Measurements from ENCODE around the gene TUT1.

Gene TUT1

GRCh38 chr11:62612366-62613290, 21.3 kb upstream of the TUT1 start, which contains the start of the genes EML3 and ROM1:
EML3 (minus strand) TSS chr11:62612775; CDS start chr11:62612457, 318 bp downstream.
ROM1 (plus strand) TSS chr11:62613257; CDS start chr11:62613282, 25 bp downstream.
- Histone ChIP-seq H3K79me1 (ENCODE audit: low read length) (no peaks in the 10 kb centered on the region), H3K27me3 (ENCODE audit: insufficient read depth, low read length, poor library complexity) (no peaks in the 10 kb centered on the region), H3K9ac (ENCODE audit: low read length) (peak within 1 kb of the TSS; percentile 95), H3K56ac (ENCODE audit: low read length) (peak within 1 kb of the TSS; percentile 98), H3K4me3 (ENCODE audit: low read length) (peak within 1 kb of the TSS; percentile 82), H3K4me2 (ENCODE audit: low read length) (peak within 1 kb of the TSS; percentile 100), H3K4ac (ENCODE audit: low read depth, low read length) (peak within 1 kb of the TSS; percentile 41), H4K5ac (ENCODE audit: low read length) (no peak within 1 kb of the TSS), H3K36me3 (ENCODE audit: control insufficient read depth, insufficient read depth, low read length) (no peaks in the 10 kb centered on the region), H3K4me1 (ENCODE audit: control insufficient read depth, low read depth, low read length) (peaks cover 6% of the 10 kb centered on the region), H2BK5ac (ENCODE audit: low read length) (no peak within 1 kb of the TSS), H3K79me2 (ENCODE audit: control insufficient read depth, insufficient read depth, low read length) (no peaks in the 10 kb centered on the region), H3K27ac (ENCODE audit: low read depth, low read length) (peak within 1 kb of the TSS; percentile 38), H2BK120ac (ENCODE audit: low read depth, low read length) (peak within 1 kb of the TSS; percentile 5), H3K18ac (ENCODE audit: low read length) (peak within 1 kb of the TSS; percentile 55), H3K23ac (ENCODE audit: low read length) (peak within 1 kb of the TSS; percentile 98), H2AK5ac (ENCODE audit: low read length) (no peak within 1 kb of the TSS), H2BK15ac (replicated peaks; ENCODE audit: low read depth) (no peak within 1 kb of the TSS), H4K8ac (ENCODE audit: low read depth, low read length) (no peak within 1 kb of the TSS)
- no CpG with 5 or more reads among the region's 91 CpGs for WGBS (ENCODE audit: extremely low coverage, insufficient coverage, low lambda C conversion rate)
- peak; percentile 97 for DNase-seq

- Histone ChIP-seq H2BK15ac (replicated peaks; ENCODE audit: low read depth) (no peak overlapping the region), H3K79me1 (ENCODE audit: low read length) (no peaks in the 10 kb centered on the region), H4K8ac (ENCODE audit: low read depth, low read length) (no peak overlapping the region), H3K4me1 (ENCODE audit: control insufficient read depth, low read depth, low read length) (peaks cover 6% of the 10 kb centered on the region), H3K4me2 (ENCODE audit: low read length) (peak overlapping the region; percentile 100), H3K79me2 (ENCODE audit: control insufficient read depth, insufficient read depth, low read length) (no peaks in the 10 kb centered on the region), H2AK5ac (ENCODE audit: low read length) (no peak overlapping the region), H3K4ac (ENCODE audit: low read depth, low read length) (peak overlapping the region; percentile 41), H3K18ac (ENCODE audit: low read length) (peak overlapping the region; percentile 55), H3K9ac (ENCODE audit: low read length) (peak overlapping the region; percentile 95), H3K36me3 (ENCODE audit: control insufficient read depth, insufficient read depth, low read length) (no peaks in the 10 kb centered on the region), H3K27ac (ENCODE audit: low read depth, low read length) (peak overlapping the region; percentile 38), H3K56ac (ENCODE audit: low read length) (peak overlapping the region; percentile 98), H4K5ac (ENCODE audit: low read length) (no peak overlapping the region), H3K4me3 (ENCODE audit: low read length) (peak overlapping the region; percentile 82), H3K27me3 (ENCODE audit: insufficient read depth, low read length, poor library complexity) (no peaks in the 10 kb centered on the region), H2BK5ac (ENCODE audit: low read length) (no peak overlapping the region), H2BK120ac (ENCODE audit: low read depth, low read length) (peak overlapping the region; percentile 5), H3K23ac (ENCODE audit: low read length) (peak overlapping the region; percentile 98)
- no CpG with 5 or more reads among the region's 34 CpGs for WGBS (ENCODE audit: extremely low coverage, insufficient coverage, low lambda C conversion rate)
- DNase-seq, result peak; percentile 59
These were observed 20.5 kb upstream of the TUT1 start for GRCh38 chr11:62611705-62612365.

- peak overlapping the region; percentile 95 for H3K9ac ChIP-seq (ENCODE audit: low read length)
- no peak overlapping the region for H2AK5ac ChIP-seq (ENCODE audit: low read length)
- no peak overlapping the region for H4K8ac ChIP-seq (ENCODE audit: low read depth, low read length)
- H4K5ac ChIP-seq (ENCODE audit: low read length), result no peak overlapping the region
- no peak overlapping the region for H2BK120ac ChIP-seq (ENCODE audit: low read depth, low read length)
- peak overlapping the region; percentile 66 for H3K23ac ChIP-seq (ENCODE audit: low read length)
- H3K18ac ChIP-seq (ENCODE audit: low read length), result no peak overlapping the region
- H3K4ac ChIP-seq (ENCODE audit: low read depth, low read length), result no peak overlapping the region
- H3K4me1 ChIP-seq (ENCODE audit: control insufficient read depth, low read depth, low read length), result peaks cover 6% of the 10 kb centered on the region
- peak overlapping the region; percentile 100 for H3K4me2 ChIP-seq (ENCODE audit: low read length)
- no peaks in the 10 kb centered on the region for H3K79me1 ChIP-seq (ENCODE audit: low read length)
- H3K4me3 ChIP-seq (ENCODE audit: low read length), result peak overlapping the region; percentile 82
- no CpG with 5 or more reads among the region's 28 CpGs for WGBS (ENCODE audit: extremely low coverage, insufficient coverage, low lambda C conversion rate)
- no peak for DNase-seq
- H3K36me3 ChIP-seq (ENCODE audit: control insufficient read depth, insufficient read depth, low read length), result no peaks in the 10 kb centered on the region
- H3K56ac ChIP-seq (ENCODE audit: low read length), result peak overlapping the region; percentile 98
- no peaks in the 10 kb centered on the region for H3K79me2 ChIP-seq (ENCODE audit: control insufficient read depth, insufficient read depth, low read length)
- no peaks in the 10 kb centered on the region for H3K27me3 ChIP-seq (ENCODE audit: insufficient read depth, low read length, poor library complexity)
- H3K27ac ChIP-seq (ENCODE audit: low read depth, low read length), result no peak overlapping the region
- no peak overlapping the region for H2BK5ac ChIP-seq (ENCODE audit: low read length)
- no peak overlapping the region for H2BK15ac ChIP-seq (replicated peaks; ENCODE audit: low read depth)
These were observed 19.7 kb upstream of the TUT1 start for GRCh38 chr11:62610814-62611704.

GRCh38 chr11:62610403-62610802, 19.1 kb upstream of the TUT1 start:
- Histone ChIP-seq H3K27me3 (ENCODE audit: insufficient read depth, low read length, poor library complexity) (no peaks in the 10 kb centered on the region), H3K36me3 (ENCODE audit: control insufficient read depth, insufficient read depth, low read length) (no peaks in the 10 kb centered on the region), H3K4me2 (ENCODE audit: low read length) (no peak overlapping the region), H3K4ac (ENCODE audit: low read depth, low read length) (no peak overlapping the region), H4K8ac (ENCODE audit: low read depth, low read length) (no peak overlapping the region), H3K23ac (ENCODE audit: low read length) (no peak overlapping the region), H2BK5ac (ENCODE audit: low read length) (no peak overlapping the region), H3K79me1 (ENCODE audit: low read length) (no peaks in the 10 kb centered on the region), H2BK120ac (ENCODE audit: low read depth, low read length) (no peak overlapping the region), H3K27ac (ENCODE audit: low read depth, low read length) (no peak overlapping the region), H3K56ac (ENCODE audit: low read length) (no peak overlapping the region), H3K79me2 (ENCODE audit: control insufficient read depth, insufficient read depth, low read length) (no peaks in the 10 kb centered on the region), H3K4me1 (ENCODE audit: control insufficient read depth, low read depth, low read length) (peaks cover 6% of the 10 kb centered on the region), H4K5ac (ENCODE audit: low read length) (no peak overlapping the region), H3K9ac (ENCODE audit: low read length) (no peak overlapping the region), H2BK15ac (replicated peaks; ENCODE audit: low read depth) (no peak overlapping the region), H2AK5ac (ENCODE audit: low read length) (no peak overlapping the region), H3K4me3 (ENCODE audit: low read length) (no peak overlapping the region), H3K18ac (ENCODE audit: low read length) (no peak overlapping the region)
- no peak for DNase-seq
- no CpG with 5 or more reads among the region's 6 CpGs for WGBS (ENCODE audit: extremely low coverage, insufficient coverage, low lambda C conversion rate)

GRCh38 chr11:62608776-62609175, 17.5 kb upstream of the TUT1 start:
- Histone ChIP-seq H3K79me1 (ENCODE audit: low read length) (no peaks in the 10 kb centered on the region), H3K23ac (ENCODE audit: low read length) (no peak overlapping the region), H2BK5ac (ENCODE audit: low read length) (no peak overlapping the region), H3K4me3 (ENCODE audit: low read length) (no peak overlapping the region), H3K56ac (ENCODE audit: low read length) (no peak overlapping the region), H2BK15ac (replicated peaks; ENCODE audit: low read depth) (no peak overlapping the region), H2AK5ac (ENCODE audit: low read length) (no peak overlapping the region), H3K27ac (ENCODE audit: low read depth, low read length) (no peak overlapping the region), H3K18ac (ENCODE audit: low read length) (no peak overlapping the region), H3K9ac (ENCODE audit: low read length) (no peak overlapping the region), H4K5ac (ENCODE audit: low read length) (no peak overlapping the region), H3K4me1 (ENCODE audit: control insufficient read depth, low read depth, low read length) (no peaks in the 10 kb centered on the region), H3K4me2 (ENCODE audit: low read length) (no peak overlapping the region), H4K8ac (ENCODE audit: low read depth, low read length) (no peak overlapping the region), H3K36me3 (ENCODE audit: control insufficient read depth, insufficient read depth, low read length) (no peaks in the 10 kb centered on the region), H3K79me2 (ENCODE audit: control insufficient read depth, insufficient read depth, low read length) (no peaks in the 10 kb centered on the region), H2BK120ac (ENCODE audit: low read depth, low read length) (no peak overlapping the region), H3K27me3 (ENCODE audit: insufficient read depth, low read length, poor library complexity) (no peaks in the 10 kb centered on the region), H3K4ac (ENCODE audit: low read depth, low read length) (no peak overlapping the region)
- WGBS (ENCODE audit: extremely low coverage, insufficient coverage, low lambda C conversion rate), result no CpG with 5 or more reads among the region's 12 CpGs
- DNase-seq, result no peak

Data from mesendoderm (in vitro differentiated cells).